Caco-2 (cell line): ENCODE data around the gene THAP11. TPM values are rescaled to one million over a fixed set of nuclear protein-coding genes. Genes with fewer than 3 reads are reported as not detected.

Experiments
- BruUV-seq: library from RNA; stranded (reverse); fragments of 400-500 nt; replicated peaks from 2 replicates; lab custom pipeline; 2021; lab: Mats Ljungman, UMichigan
- CTCF ChIA-PET: fragments of 300-600 bp; sonication (Branson Sonifier 250); formaldehyde crosslinking; loops from one replicate; lab custom pipeline; 2022; ENCODE audit warnings: antibody characterized with exemption; lab: Charles Lee
- POLR2A ChIA-PET: fragments of 300-600 bp; sonication (Branson Sonifier 250); formaldehyde crosslinking; loops from one replicate; lab custom pipeline; 2022; ENCODE audit warnings: antibody characterized with exemption; lab: Charles Lee
- DNase-seq, 2 experiments: peaks; one replicate each; pipeline versions ENCODE4 v3.0.0 to v3.0.0-alpha.2; 2020 to 2022
- H3K27me3 ChIP-seq: replicated peaks from 2 replicates; pipeline ENCODE4 v1.6.0; 2011; ENCODE audit warnings: low read length; ENCODE audit not compliant: control insufficient read depth, insufficient read depth
- H3K36me3 ChIP-seq: 2 replicates; pipeline ENCODE4 v1.5.1; 2011; ENCODE audit warnings: low read length; ENCODE audit not compliant: control insufficient read depth, insufficient read depth
- H3K4me1 ChIP-seq: fragments of 250-450 bp; sonication (Bioruptor Pico); 2 replicates; pipeline ENCODE4 v1.5.1; 2020; ENCODE audit warnings: mild to moderate bottlenecking
- H3K4me3 ChIP-seq: 2 replicates; pipeline ENCODE4 v1.5.1; 2011; ENCODE audit warnings: low read depth, mild to moderate bottlenecking, control low read depth, low read length
- H3K9me3 ChIP-seq: fragments of 250-450 bp; sonication (Bioruptor Pico); 2 replicates; pipeline ENCODE4 v1.5.1; 2020; ENCODE audit warnings: mild to moderate bottlenecking, moderate library complexity
- H3K27ac Mint-ChIP-seq: one replicate; pipeline ENCODE4 v1.8.0; 2022; ENCODE audit warnings: mixed read lengths; ENCODE audit not compliant: unreplicated experiment
- H3K27me3 Mint-ChIP-seq: one replicate; pipeline ENCODE4 v1.8.0; 2022; ENCODE audit warnings: mixed read lengths; ENCODE audit not compliant: insufficient read depth, unreplicated experiment
- H3K36me3 Mint-ChIP-seq: one replicate; pipeline ENCODE4 v1.8.0; 2022; ENCODE audit warnings: mild to moderate bottlenecking, mixed read lengths; ENCODE audit not compliant: insufficient read depth, unreplicated experiment
- H3K4me1 Mint-ChIP-seq: one replicate; pipeline ENCODE4 v1.8.0; 2022; ENCODE audit warnings: low read depth, mixed read lengths; ENCODE audit not compliant: unreplicated experiment
- H3K4me3 Mint-ChIP-seq: one replicate; pipeline ENCODE4 v1.8.0; 2022; ENCODE audit warnings: mild to moderate bottlenecking, moderate library complexity, mixed read lengths; ENCODE audit not compliant: unreplicated experiment
- H3K9me3 Mint-ChIP-seq: one replicate; pipeline ENCODE4 v1.8.0; 2022; ENCODE audit warnings: mixed read lengths; ENCODE audit not compliant: unreplicated experiment
- CTCF ChIP-seq, 2 experiments: fragments of 200-600 bp in 1 of 2; IDR thresholded peaks; 1 replicate in 1 of 2; 2 replicates in 1 of 2; pipeline versions ENCODE4 v1.5.1 to v1.8.0; 2011 to 2022; ENCODE audit warnings: antibody characterized with exemption in 1 of 2, control low read depth in 1 of 2, inconsistent platforms in 1 of 2, low read depth in 1 of 2, low read length in 1 of 2, mild to moderate bottlenecking in 1 of 2, moderate library complexity in 1 of 2; ENCODE audit not compliant: insufficient read depth in 1 of 2, severe bottlenecking in 1 of 2, unreplicated experiment in 1 of 2
- intact Hi-C: fragments of 100-400 bp; cut with micrococcal nuclease; formaldehyde crosslinking; loops from one replicate; pipeline ENCODE4 v1.10.0; 2022; ENCODE audit not compliant: unreplicated experiment
- total RNA-seq: library from RNA; stranded (reverse); gene quantifications from 2 replicates; pipeline ENCODE4 v1.2.3, GENCODE V29; 2022

THAP11 gene
- total RNA-seq, 1 experiment from 2014 or later: 46.8 TPM

GRCh38 chr16:67892899-67893742, 51.0 kb downstream of the THAP11 start, which contains the start of gene PSKH1:
Gene PSKH1 (plus strand): TSS chr16:67893254. CDS start chr16:67908750, 15,496 bp downstream.
- peak; percentile 98 for DNase-seq
- ChIA-PET CTCF (interaction anchor here (0.7 to 1.3 kb wide), 5 partner anchors 9 to 233 kb away, joined by 3 to 6 read pairs (median 4); partner anchors contain the start of gene ACD), POLR2A (interaction anchor here (0.6 to 1.4 kb wide), 4 partner anchors 28 to 326 kb away, joined by 4 to 5 read pairs (median 4); partner anchors contain the start of genes RANBP10 and TSNAXIP1)
- H3K27me3 Mint-ChIP-seq: no peaks in the 10 kb centered on the region
- intact Hi-C loops: loop anchor here (1.0 to 2.0 kb wide), 2 partner anchors 42 to 47 kb away; partner anchors contain the start of gene NUTF2
- peaks cover 17% of the 10 kb centered on the region for H3K36me3 Mint-ChIP-seq
- peaks cover 14% of the 10 kb centered on the region for H3K4me1 Mint-ChIP-seq
- peak within 1 kb of the TSS; percentile 89 for H3K4me3 Mint-ChIP-seq
- no peaks in the 10 kb centered on the region for H3K9me3 Mint-ChIP-seq
- H3K27me3 ChIP-seq: no peaks in the 10 kb centered on the region
- TF ChIP-seq CTCF (IDR thresholded peaks at IDR 0.05; ENCODE audit: insufficient read depth in 1 of 2, low read depth in 1 of 2, low read length in 1 of 2, severe bottlenecking in 1 of 2, unreplicated experiment in 1 of 2): no peak
- no peaks in the 10 kb centered on the region for H3K9me3 ChIP-seq
- BruUV-seq: no TSS peak
- H3K27ac Mint-ChIP-seq: peak within 1 kb of the TSS; percentile 97
- peak within 1 kb of the TSS; percentile 99 for H3K4me3 ChIP-seq
- peaks cover 17% of the 10 kb centered on the region; the same call in 1 of the 2 replicates for H3K4me1 ChIP-seq
- H3K36me3 ChIP-seq: no peaks in the 10 kb centered on the region

Other genes with a start within 250 kb of the THAP11 start
- gene CARMIL2, start 197.2 kb upstream of the THAP11 start, total RNA-seq: 27.3 and 36.3 TPM in 2 replicates
- 38.6 and 46.1 TPM in 2 replicates for gene ACD, start 182.1 kb upstream of the THAP11 start, total RNA-seq
- gene PARD6A, start 181.4 kb upstream of the THAP11 start, total RNA-seq: 7.1 and 8.4 TPM in 2 replicates
- gene ENKD1, start 175.6 kb upstream of the THAP11 start, total RNA-seq: 7.3 and 8.9 TPM in 2 replicates
- 0.34 and 0.53 TPM in 2 replicates for gene C16orf86, start 175.5 kb upstream of the THAP11 start, total RNA-seq
- 12.7 and 13.4 TPM in 2 replicates for gene GFOD2, start 123.0 kb upstream of the THAP11 start, total RNA-seq
- gene RANBP10, start 35.8 kb upstream of the THAP11 start, total RNA-seq: 21.8 and 23.8 TPM in 2 replicates
- gene TSNAXIP1, start 35.4 kb upstream of the THAP11 start, total RNA-seq: 0.84 and 0.91 TPM in 2 replicates
- gene NUTF2, start 4.6 kb downstream of the THAP11 start, total RNA-seq: 239 and 245 TPM in 2 replicates
- gene CENPT, start 5.4 kb downstream of the THAP11 start, total RNA-seq: 70.9 and 80.1 TPM in 2 replicates
- gene EDC4, start 30.7 kb downstream of the THAP11 start, total RNA-seq: 124 and 139 TPM in 2 replicates
- gene NRN1L, start 42.6 kb downstream of the THAP11 start, total RNA-seq: 0.93 TPM in 1 of 2 replicates, not detected in the other
- 35.1 and 41.3 TPM in 2 replicates for gene PSKH1, start 50.9 kb downstream of the THAP11 start, total RNA-seq
- gene CTRL, start 89.5 kb downstream of the THAP11 start, total RNA-seq: 0.66 and 2.3 TPM in 2 replicates
- gene PSMB10, start 94.5 kb downstream of the THAP11 start, total RNA-seq: 26.9 and 31.6 TPM in 2 replicates
- 26.3 and 33.3 TPM in 2 replicates for gene LCAT, start 101.8 kb downstream of the THAP11 start, total RNA-seq
- 97.0 and 107 TPM in 2 replicates for gene SLC12A4, start 126.3 kb downstream of the THAP11 start, total RNA-seq
- gene DPEP3, start 138.2 kb downstream of the THAP11 start, total RNA-seq: not detected in 2 replicates
- gene DPEP2, start 157.2 kb downstream of the THAP11 start, total RNA-seq: not detected in 2 replicates
- not detected in 2 replicates for gene DPEP2NB, start 173.6 kb downstream of the THAP11 start, total RNA-seq
- 15.9 and 17.1 TPM in 2 replicates for gene DDX28, start 180.9 kb downstream of the THAP11 start, total RNA-seq
- 33.6 and 37.4 TPM in 2 replicates for gene DUS2, start 181.0 kb downstream of the THAP11 start, total RNA-seq
- gene NFATC3, start 243.1 kb downstream of the THAP11 start, total RNA-seq: 40.0 and 43.9 TPM in 2 replicates